SJSA1 (cell line): ENCODE measurements around the gene EXOG. TPM values are rescaled to one million over a fixed set of nuclear protein-coding genes. Genes with fewer than 3 reads are reported as not detected.

ENCODE experiments used
- DNase-seq, 2 experiments: peaks; one replicate each; pipeline ENCODE4 v3.0.0-alpha.2; 2015 to 2020; ENCODE audit warnings: low spot score in 2 of 2, low read depth in 1 of 2
- H3K27ac ChIP-seq: fragments of 250-450 bp; sonication (Bioruptor Pico); 2 replicates; pipeline ENCODE4 v1.5.1; 2020; ENCODE audit warnings: mild to moderate bottlenecking, moderate library complexity
- H3K27me3 ChIP-seq: fragments of 250-450 bp; sonication (Bioruptor Pico); replicated peaks from 2 replicates; pipeline ENCODE4 v1.5.1; 2020; ENCODE audit warnings: mild to moderate bottlenecking, moderate library complexity
- H3K36me3 ChIP-seq: fragments of 250-450 bp; sonication (Bioruptor Pico); 2 replicates; pipeline ENCODE4 v1.5.1; 2020; ENCODE audit warnings: mild to moderate bottlenecking
- H3K4me1 ChIP-seq: fragments of 250-450 bp; sonication (Bioruptor Pico); replicated peaks from 2 replicates; pipeline ENCODE4 v1.6.1; 2021; ENCODE audit warnings: mild to moderate bottlenecking
- H3K4me3 ChIP-seq: fragments of 250-450 bp; sonication (Bioruptor Pico); 2 replicates; pipeline ENCODE4 v1.5.1; 2020; ENCODE audit warnings: mild to moderate bottlenecking
- H3K9me3 ChIP-seq: fragments of 250-450 bp; sonication (Bioruptor Pico); replicated peaks from 2 replicates; pipeline ENCODE4 v1.5.1; 2020; ENCODE audit warnings: mild to moderate bottlenecking
- total RNA-seq: library from RNA; depleted of rRNA; stranded (reverse); fragments of >200 nt; shearing (Covaris generic); gene quantifications from 2 replicates; pipeline ENCODE4 v1.2.3, GENCODE V29; 2014

Gene EXOG
- total RNA-seq, 1 experiment from 2014 or later, result 9.0 TPM

GRCh38 chr3:38477839-38478450 is 18.2 kb upstream of the EXOG start:
- Histone ChIP-seq H3K4me3 (no peak overlapping the region), H3K27me3 (no peaks in the 10 kb centered on the region), H3K36me3 (peaks cover 8% of the 10 kb centered on the region), H3K9me3 (0 out of 2 replicates have a peak, but pooled peaks cover 2% of the 10 kb centered on the region), H3K27ac (no peak overlapping the region), H3K4me1 (no peaks in the 10 kb centered on the region)
- no peak for DNase-seq

GRCh38 chr3:38478901-38479300 is 17.2 kb upstream of the EXOG start:
- Histone ChIP-seq H3K27me3 (no peaks in the 10 kb centered on the region), H3K36me3 (peaks cover 8% of the 10 kb centered on the region), H3K4me3 (no peak overlapping the region), H3K4me1 (no peaks in the 10 kb centered on the region), H3K9me3 (0 out of 2 replicates have a peak, but pooled peaks cover 2% of the 10 kb centered on the region), H3K27ac (no peak overlapping the region)
- DNase-seq, result no peak

- no peak overlapping the region for H3K4me3 ChIP-seq
- 0 out of 2 replicates have a peak, but pooled peaks cover 2% of the 10 kb centered on the region for H3K9me3 ChIP-seq
- no peaks in the 10 kb centered on the region for H3K4me1 ChIP-seq
- no peaks in the 10 kb centered on the region for H3K27me3 ChIP-seq
- peak in 1 of 2 experiments; percentile 39 for DNase-seq
- no peak overlapping the region for H3K27ac ChIP-seq
- peaks cover 8% of the 10 kb centered on the region for H3K36me3 ChIP-seq
Observed at GRCh38 chr3:38479431-38480092, 16.6 kb upstream of the EXOG start.

DNA sequence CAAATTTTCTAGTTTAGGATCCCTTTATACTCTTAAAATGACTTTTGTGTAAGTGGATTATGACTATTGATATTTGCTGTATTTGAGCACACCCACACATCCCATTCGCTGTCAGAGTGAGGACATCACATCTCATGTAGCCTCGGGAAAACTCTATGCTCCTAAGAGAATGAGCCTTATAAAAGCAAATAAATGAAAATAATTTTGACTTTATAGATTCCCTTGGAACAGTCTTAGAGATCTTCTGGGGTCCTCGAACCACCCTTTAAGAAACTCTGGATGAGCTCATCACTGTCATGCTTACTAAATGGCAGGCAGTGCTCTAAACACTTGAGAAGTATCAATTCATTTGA is 16.1 kb upstream of the EXOG start:
- no peak for DNase-seq
- H3K27me3 ChIP-seq, result no peaks in the 10 kb centered on the region
- H3K36me3 ChIP-seq, result peaks cover 8% of the 10 kb centered on the region
- H3K4me3 ChIP-seq, result no peak overlapping the region
- H3K9me3 ChIP-seq, result 0 out of 2 replicates have a peak, but pooled peaks cover 2% of the 10 kb centered on the region
- no peak overlapping the region for H3K27ac ChIP-seq
- H3K4me1 ChIP-seq, result no peaks in the 10 kb centered on the region

DNA sequence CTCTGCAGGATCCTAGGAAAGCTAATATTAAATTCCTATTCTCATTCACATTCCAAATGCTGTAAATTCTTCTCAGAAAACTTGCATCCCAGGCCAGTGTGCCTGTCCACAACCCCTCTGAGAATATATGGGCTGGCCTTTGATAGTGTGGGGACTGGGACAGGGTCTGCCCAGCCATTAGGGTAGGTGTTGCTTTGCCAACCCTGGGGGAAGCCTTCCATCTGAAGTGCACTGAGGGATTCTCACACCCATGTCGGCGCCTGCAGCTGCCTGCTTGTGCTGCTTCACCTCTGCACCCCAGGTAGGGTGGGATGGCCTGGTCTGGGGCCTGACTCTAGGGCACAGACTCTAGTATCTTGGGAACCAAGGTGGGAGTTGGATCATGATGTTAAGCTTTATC is 15.2 kb upstream of the EXOG start:
- no peak for DNase-seq
- Histone ChIP-seq H3K27me3 (no peaks in the 10 kb centered on the region), H3K9me3 (0 out of 2 replicates have a peak, but pooled peaks cover 2% of the 10 kb centered on the region), H3K27ac (no peak overlapping the region), H3K4me3 (no peak overlapping the region), H3K4me1 (no peaks in the 10 kb centered on the region), H3K36me3 (peaks cover 8% of the 10 kb centered on the region)

- H3K4me3 ChIP-seq, result no peak overlapping the region
- H3K36me3 ChIP-seq, result peaks cover 8% of the 10 kb centered on the region
- H3K27me3 ChIP-seq, result no peaks in the 10 kb centered on the region
- H3K4me1 ChIP-seq, result no peaks in the 10 kb centered on the region
- H3K27ac ChIP-seq, result no peak overlapping the region
- 0 out of 2 replicates have a peak, but pooled peaks cover 2% of the 10 kb centered on the region for H3K9me3 ChIP-seq
- DNase-seq, result no peak
Observed at GRCh38 chr3:38482951-38483350, 13.2 kb upstream of the EXOG start.

- no peak for DNase-seq
- H3K4me3 ChIP-seq, result no peak overlapping the region
- no peak overlapping the region for H3K27ac ChIP-seq
- no peaks in the 10 kb centered on the region for H3K36me3 ChIP-seq
- H3K4me1 ChIP-seq, result no peaks in the 10 kb centered on the region
- no peaks in the 10 kb centered on the region for H3K9me3 ChIP-seq
- no peaks in the 10 kb centered on the region for H3K27me3 ChIP-seq
Observed at GRCh38 chr3:38487323-38487722, 8.8 kb upstream of the EXOG start.

DNA sequence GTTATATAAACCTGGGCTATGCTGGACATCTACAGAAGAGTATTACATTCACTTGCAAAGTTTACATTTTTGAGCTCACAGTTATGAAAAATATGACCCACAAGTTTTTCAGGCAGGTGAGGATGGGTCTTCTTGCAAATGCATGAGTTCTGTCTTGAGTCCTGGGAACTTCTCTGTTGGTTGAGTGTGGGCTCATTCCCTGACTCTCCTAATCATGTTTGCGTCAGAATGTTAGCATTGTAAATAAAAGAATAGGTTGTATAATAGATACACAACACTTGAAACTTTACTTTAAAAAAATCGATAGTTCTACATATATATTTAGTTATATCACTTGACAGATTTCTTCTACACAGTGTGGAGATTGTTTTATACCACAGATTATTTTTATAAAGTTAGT is 7.2 kb upstream of the EXOG start:
- Histone ChIP-seq H3K27ac (no peak overlapping the region), H3K9me3 (no peaks in the 10 kb centered on the region), H3K36me3 (no peaks in the 10 kb centered on the region), H3K27me3 (no peaks in the 10 kb centered on the region), H3K4me1 (no peaks in the 10 kb centered on the region), H3K4me3 (no peak overlapping the region)
- DNase-seq, result no peak

GRCh38 chr3:38489766-38490165 is 6.4 kb upstream of the EXOG start:
- Histone ChIP-seq H3K27me3 (no peaks in the 10 kb centered on the region), H3K27ac (no peak overlapping the region), H3K4me3 (no peak overlapping the region), H3K9me3 (no peaks in the 10 kb centered on the region), H3K4me1 (no peaks in the 10 kb centered on the region), H3K36me3 (no peaks in the 10 kb centered on the region)
- no peak for DNase-seq

DNA sequence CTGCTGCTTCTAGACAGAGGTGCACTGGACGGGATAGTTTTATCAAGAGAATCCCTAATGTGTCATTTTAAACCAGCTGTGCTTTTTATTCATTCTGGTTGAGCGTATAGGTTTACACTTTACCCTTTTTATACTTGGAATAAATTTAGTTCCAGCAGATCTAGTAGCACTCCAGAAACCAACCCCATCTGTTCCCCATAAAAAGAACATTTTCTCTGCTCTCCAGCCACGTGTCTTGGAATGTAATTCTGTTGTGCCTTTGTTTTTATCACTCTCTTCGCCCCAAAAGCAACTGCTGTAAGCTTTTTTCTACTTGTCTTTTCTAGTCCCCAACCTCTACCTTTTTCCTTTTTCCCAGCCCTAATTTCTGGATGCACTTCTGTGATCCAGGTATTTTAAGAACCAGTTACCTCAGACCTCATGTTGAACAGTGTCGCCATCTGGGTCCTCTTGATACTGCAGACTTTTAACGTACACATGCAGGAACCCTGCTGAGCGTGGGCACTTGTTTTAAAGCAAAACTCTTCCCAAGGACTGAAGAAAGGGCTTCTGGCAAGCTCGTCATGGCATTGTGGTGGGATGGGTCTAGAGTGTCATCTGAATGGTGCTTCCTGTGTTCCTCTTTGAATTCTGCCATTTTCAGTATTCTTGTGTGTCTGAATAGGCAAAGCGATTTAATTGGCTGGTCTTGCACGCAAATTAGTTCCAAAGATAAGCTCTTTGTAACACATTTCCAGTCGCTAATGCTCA is 5.7 kb upstream of the EXOG start:
- Histone ChIP-seq H3K9me3 (no peaks in the 10 kb centered on the region), H3K4me3 (no peak overlapping the region), H3K36me3 (no peaks in the 10 kb centered on the region), H3K27me3 (no peaks in the 10 kb centered on the region), H3K27ac (no peak overlapping the region), H3K4me1 (peaks cover 5% of the 10 kb centered on the region)
- no peak for DNase-seq

DNA sequence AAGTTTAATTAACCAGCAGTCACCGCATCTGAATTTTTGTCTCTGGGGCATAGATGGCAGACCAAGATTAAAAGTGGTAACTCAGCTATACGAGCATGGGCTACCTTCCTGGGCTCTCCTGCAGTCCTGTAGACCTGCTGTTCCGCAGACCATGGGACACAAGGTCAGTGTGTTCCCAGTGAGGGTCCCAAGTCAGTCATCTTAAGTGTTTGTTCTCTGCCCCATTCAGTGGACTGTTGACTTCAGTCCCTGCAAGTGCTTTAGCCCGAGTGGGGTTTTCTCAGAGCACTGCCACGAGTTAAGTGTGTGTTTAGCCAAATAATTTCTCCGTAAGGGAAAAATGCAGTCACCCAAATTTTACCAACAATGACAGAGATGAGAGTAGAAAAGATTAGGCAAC is 4.9 kb upstream of the EXOG start:
- Histone ChIP-seq H3K4me1 (peaks cover 10% of the 10 kb centered on the region), H3K27ac (no peak overlapping the region), H3K36me3 (no peaks in the 10 kb centered on the region), H3K9me3 (no peaks in the 10 kb centered on the region), H3K4me3 (no peak overlapping the region), H3K27me3 (no peaks in the 10 kb centered on the region)
- no peak for DNase-seq

GRCh38 chr3:38493031-38493430 is 3.1 kb upstream of the EXOG start:
- H3K4me3 ChIP-seq, result no peak overlapping the region
- peaks cover 6% of the 10 kb centered on the region; the same call in 1 of the 2 replicates for H3K36me3 ChIP-seq
- no peaks in the 10 kb centered on the region for H3K9me3 ChIP-seq
- DNase-seq, result no peak
- H3K27ac ChIP-seq, result no peak overlapping the region
- peaks cover 10% of the 10 kb centered on the region for H3K4me1 ChIP-seq
- no peaks in the 10 kb centered on the region for H3K27me3 ChIP-seq

DNA sequence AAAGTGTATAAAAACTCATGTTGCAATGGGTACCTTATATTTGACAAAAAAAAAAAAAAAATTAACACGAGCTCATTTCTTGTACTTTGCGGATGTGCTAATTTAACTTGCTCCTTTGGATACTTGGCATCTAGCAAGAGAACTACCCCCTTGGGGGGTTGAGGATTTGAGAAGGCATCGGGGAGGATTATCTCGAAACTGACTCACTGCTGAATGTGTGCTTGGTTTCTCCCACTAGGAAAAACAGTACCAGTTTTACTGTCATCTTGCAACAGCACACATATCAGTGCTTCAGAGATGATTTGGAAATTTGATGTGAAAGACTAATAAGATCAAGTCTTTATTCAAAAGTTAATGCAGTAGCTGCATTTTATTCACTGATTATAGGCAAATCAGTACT is 891 bp downstream of the EXOG start:
- H3K27ac ChIP-seq, result no peak overlapping the region
- no peaks in the 10 kb centered on the region for H3K9me3 ChIP-seq
- DNase-seq, result peak in 1 of 2 experiments; percentile 3

More for the DNA sequence above, 891 bp downstream of the EXOG start:
- Histone ChIP-seq H3K4me3 (peak overlapping the region; percentile 67), H3K4me1 (peaks cover 10% of the 10 kb centered on the region), H3K36me3 (peaks cover 36% of the 10 kb centered on the region), H3K27me3 (no peaks in the 10 kb centered on the region)
